ENCODE results near the gene CCL14. TPM values are rescaled to one million over a fixed set of nuclear protein-coding genes. Genes with fewer than 3 reads are reported as not detected.

CCL14 gene
- not detected in 2 replicates for total RNA-seq

GRCh38 chr17:35986643-35987042 is at the start of gene CCL14:
Gene CCL14, minus strand, starts transcription at chr17:35986729. Its CDS starts 80 bp downstream, at chr17:35986649.

GRCh38 chr17:36017799-36018198 is 31.3 kb upstream of the CCL14 start, which contains the start of gene CCL23:
Gene CCL23, minus strand, starts transcription at chr17:36017972. Its CDS starts 75 bp downstream, at chr17:36017897.

GRCh38 chr17:36001110-36001771 is 14.7 kb upstream of the CCL14 start, which contains the start of gene CCL15:
Gene CCL15, minus strand, starts transcription at chr17:36001553. Its CDS starts 61 bp downstream, at chr17:36001492.

GRCh38 chr17:35981246-35981645 is 5.3 kb downstream of the CCL14 start, which contains the start of gene CCL16:
Gene CCL16, minus strand, starts transcription at chr17:35981497. Its CDS starts 77 bp downstream, at chr17:35981420.

GRCh38 chr17:35943537-35943936 is 43.0 kb downstream of the CCL14 start, which contains the start of gene LYZL6:
Gene LYZL6, minus strand, starts transcription at chr17:35943713. Its CDS starts 4,357 bp downstream, at chr17:35939356.

Other genes starting within 250 kb of the CCL14 start
- not detected in 2 replicates for gene GAS2L2, start 233.5 kb downstream of the CCL14 start, total RNA-seq
- not detected in 2 replicates for gene C17orf50, start 225.8 kb downstream of the CCL14 start, total RNA-seq
- 6.6 and 9.2 TPM in 2 replicates for gene MMP28, start 191.1 kb downstream of the CCL14 start, total RNA-seq
- 24.3 and 25.4 TPM in 2 replicates for gene TAF15, start 177.2 kb downstream of the CCL14 start, total RNA-seq
- gene HEATR9, start 117.8 kb downstream of the CCL14 start, total RNA-seq = not detected in 2 replicates
- gene CCL5, start 106.4 kb downstream of the CCL14 start, total RNA-seq = not detected in 2 replicates
- 0.53 and 0.58 TPM in 2 replicates for gene RDM1, start 56.0 kb downstream of the CCL14 start, total RNA-seq
- not detected in 2 replicates for gene LYZL6, start 43.0 kb downstream of the CCL14 start, total RNA-seq
- not detected in 2 replicates for gene CCL16, start 5.2 kb downstream of the CCL14 start, total RNA-seq
- not detected in 2 replicates for gene CCL15, start 14.8 kb upstream of the CCL14 start, total RNA-seq
- gene CCL23, start 31.2 kb upstream of the CCL14 start, total RNA-seq = not detected in 2 replicates
- not detected in 2 replicates for gene CCL18, start 77.5 kb upstream of the CCL14 start, total RNA-seq
- gene CCL3, start 103.4 kb upstream of the CCL14 start, total RNA-seq = not detected in 2 replicates
- gene CCL4, start 117.1 kb upstream of the CCL14 start, total RNA-seq = not detected in 2 replicates
- not detected in 2 replicates for gene TBC1D3B, start 189.9 kb upstream of the CCL14 start, total RNA-seq
- gene CCL3L1, start 210.0 kb upstream of the CCL14 start, total RNA-seq = not detected in 2 replicates
- not detected in 2 replicates for gene CCL4L2, start 224.3 kb upstream of the CCL14 start, total RNA-seq